ENCODE measurements around the gene WBP1. TPM values are rescaled to one million over a fixed set of nuclear protein-coding genes. Genes with fewer than 3 reads are reported as not detected.

The WBP1 gene
- 25.9 and 49.3 TPM in 2 replicates for total RNA-seq

DNA sequence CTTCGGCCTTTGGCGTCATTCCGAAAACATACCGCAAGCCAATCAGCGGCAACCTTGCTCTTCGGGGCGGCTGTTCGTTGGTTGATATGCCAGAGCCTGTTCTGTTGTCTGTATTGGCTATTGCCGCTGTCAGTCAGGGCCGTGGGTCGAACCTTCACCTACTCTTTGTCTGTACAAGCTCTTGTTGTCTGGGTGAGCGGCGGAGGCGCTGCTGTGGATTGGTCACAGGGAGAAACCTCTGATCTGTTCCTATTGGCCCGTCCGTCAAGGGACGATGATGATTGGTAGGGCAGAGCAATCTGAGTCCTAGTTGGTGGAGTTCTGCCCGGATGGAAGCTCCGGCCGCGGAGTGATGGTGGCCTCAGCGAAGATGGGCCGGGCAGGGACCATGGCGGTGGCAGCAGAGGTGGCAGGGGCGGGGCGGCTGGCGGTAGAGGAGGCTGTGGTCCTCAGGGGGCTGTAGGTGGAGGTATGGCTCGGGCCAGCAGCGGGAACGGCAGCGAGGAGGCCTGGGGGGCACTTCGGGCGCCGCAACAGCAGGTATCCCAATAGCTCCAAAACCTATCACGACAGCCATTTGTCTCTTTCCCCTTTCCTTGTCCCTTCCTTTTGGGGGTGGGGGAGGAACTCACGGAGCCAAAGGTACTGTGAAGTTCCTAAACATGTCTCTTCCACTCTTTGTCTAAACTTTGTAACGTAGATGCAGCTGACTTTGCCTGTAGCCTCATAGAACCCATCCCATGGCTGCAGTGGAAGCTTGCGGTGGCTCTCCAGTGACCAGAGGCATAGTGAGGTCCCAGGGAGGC, at the start of gene WBP1:
WBP1 (plus strand) TSS at position 307 of the 806 bp plus-strand sequence; CDS start at position 472, 165 bp downstream.

DNA sequence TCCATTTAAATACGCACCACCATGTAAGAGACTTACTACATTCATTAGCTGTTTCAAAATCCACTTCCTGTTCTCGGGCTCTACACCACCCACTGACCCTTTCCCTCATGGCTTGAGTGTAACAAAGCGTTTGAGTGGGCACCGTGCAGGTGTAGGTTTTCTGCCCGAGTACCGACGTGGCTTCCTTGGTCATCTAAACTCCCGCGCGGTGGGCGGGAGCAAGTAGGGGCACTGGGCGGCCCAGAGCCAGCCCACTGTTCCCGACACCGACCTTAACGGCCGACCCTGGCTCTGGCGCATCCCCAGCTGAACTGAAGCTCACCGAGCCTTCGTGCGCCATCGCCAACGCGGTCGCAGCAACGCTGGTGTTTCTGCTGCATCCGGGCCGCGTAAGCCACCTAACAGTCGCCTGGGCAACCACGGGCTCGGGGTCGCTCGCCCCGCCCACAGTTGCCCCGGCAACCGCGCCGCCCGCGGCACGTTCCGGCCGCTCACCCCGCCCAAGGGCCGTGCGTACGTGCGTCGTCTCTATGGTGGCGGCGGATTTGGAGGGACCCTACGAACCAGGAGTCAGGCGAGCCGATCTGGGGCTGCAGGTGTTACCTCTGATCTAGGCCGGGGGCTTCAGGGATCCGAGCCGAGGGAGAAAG, 36.9 kb upstream of the WBP1 start, which contains the start of the genes C2orf81 and WDR54:
C2orf81 (minus strand) TSS at position 399 of the 650 bp plus-strand sequence; CDS start at position 340, 59 bp downstream.
WDR54 (plus strand) TSS at position 510 of the 650 bp plus-strand sequence. CDS start 424 bp downstream, outside the sequence.

DNA sequence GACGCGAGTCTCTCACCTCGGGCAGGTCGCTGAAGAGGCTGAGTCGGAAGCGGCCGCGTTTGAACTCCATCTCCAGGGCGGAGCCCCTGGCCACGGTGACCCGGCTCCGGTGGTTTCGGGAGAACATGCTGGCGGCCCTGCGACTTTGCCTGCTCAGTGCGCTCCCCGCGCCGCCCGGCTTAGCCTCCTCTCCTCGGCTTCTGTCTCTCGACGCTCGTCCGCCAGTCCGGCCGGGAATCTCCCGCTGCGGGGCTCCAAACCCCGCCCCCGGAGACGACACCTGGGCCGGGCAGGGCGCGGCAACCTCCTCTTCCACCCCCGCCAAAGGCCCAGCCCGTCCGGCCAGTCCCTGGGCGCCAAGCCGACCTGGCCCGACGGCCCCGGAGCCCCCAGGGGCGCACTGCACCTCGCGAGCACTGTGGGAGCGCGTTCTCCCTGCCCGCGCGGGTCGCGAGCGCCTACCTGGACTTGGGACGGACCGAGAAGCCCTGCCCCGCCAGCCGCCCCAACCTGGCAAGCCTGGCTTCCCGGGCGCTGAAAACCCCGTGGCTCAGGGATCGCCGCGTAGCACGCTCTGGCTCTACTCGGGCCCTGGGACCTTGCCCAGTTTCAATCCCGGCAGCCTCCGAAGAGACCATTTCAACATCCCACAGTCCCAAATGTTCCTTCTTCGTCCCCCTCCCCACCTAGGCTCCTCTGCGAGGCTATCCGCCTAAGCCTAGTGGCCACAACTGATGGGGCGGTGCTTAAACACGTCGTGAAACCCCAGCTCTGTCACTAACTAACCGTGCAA, 16.4 kb upstream of the WBP1 start, which contains the start of gene RTKN:
RTKN (minus strand) TSS at position 248 of the 793 bp plus-strand sequence; CDS start at position 127, 121 bp downstream.

DNA sequence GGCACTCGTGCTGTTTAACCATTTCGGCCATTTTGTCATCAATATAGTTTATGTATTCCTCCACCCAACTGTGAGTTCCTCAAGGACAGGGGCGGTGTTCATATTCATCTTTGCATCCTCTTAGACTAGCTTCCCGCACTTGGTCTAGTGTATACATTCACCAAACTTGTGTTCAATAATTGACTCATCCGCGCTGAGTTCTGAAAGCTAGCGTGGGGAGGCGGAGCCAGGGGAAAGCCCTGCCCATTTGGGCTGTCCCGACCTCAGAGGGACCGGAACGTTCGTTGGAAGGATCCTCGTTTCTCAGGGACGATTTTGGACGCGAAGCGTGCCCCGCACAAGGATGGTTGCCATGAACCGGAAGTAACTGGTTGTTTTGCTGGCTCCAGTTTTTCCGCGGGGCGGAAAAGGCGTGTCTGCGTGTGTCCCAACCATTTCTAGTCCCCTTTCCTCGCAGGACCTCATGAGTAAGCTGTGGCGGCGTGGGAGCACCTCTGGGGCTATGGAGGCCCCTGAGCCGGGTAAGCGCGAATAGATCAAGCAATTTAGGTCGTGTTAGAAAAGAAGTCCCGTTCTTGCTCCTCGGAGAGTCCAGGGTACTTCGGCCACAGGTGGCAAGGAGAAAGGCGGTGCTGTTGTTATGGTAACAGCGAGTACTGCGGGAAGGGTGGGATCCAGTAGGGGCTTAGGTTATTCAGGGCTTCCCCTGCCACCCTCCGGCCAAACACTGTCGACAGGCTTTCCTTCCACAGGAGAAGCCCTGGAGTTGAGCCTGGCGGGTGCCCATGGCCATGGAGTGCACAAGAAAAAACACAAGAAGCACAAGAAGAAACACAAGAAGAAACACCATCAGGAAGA, 3.4 kb upstream of the WBP1 start, which contains the start of gene INO80B:
INO80B (plus strand) TSS at position 434 of the 858 bp plus-strand sequence; CDS start at position 464, 30 bp downstream.

GRCh38 chr2:74472086-74472944, 14.1 kb downstream of the WBP1 start, which contains the start of gene MRPL53:
TSS of gene MRPL53 (minus strand) at chr2:74472680. CDS start at chr2:74472660, 20 bp downstream.

DNA sequence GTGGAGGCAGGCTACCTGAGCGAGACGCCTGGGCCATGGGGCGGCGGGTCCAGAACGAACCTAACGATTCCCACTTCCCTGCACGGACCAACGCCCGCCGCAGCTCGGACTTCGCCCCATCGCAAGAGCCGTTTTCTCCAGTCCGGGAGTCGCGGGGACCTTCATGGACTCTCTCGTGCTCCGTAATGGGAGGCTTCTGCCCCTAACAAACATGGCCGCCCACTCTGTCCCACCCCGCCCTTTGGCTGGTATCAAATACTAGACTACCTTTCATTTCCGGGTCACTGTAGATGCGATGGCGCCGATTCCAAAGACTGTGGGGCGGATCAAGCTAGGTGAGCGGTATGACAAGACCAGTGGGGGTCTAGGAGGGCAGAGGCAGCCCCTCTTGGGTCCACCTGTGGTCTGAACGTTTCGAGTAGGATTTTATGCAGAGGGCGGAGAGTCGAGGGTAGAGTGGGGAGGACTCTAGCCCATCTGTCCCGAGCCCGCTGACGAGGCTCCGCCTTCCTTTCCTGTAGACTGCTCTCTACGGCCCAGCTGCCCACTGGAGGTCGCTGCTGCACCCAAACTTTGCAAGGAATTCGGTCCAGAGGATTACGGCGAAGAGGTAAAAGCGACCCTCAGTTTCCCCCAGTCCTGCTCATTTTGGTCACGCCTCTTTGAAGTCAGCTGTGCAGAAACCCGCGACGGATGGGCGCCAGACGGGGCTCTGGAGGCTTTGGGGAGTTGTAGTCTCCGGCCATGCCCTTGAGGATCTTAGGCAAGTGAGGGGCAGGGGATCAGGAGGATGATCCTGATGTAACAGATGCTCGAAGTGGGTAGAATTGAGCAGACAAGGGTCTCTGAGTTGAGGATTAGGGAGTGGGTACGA, 24.8 kb downstream of the WBP1 start, which contains the start of the genes CCDC142 and TTC31:
CCDC142 (minus strand) TSS at position 198 of the 874 bp plus-strand sequence; CDS start at position 37, 161 bp downstream.
TTC31 (plus strand) TSS at position 281 of the 874 bp plus-strand sequence; CDS start at position 296, 15 bp downstream.

GRCh38 chr2:74499267-74499939, 41.2 kb downstream of the WBP1 start, which contains the start of gene LBX2:
TSS of gene LBX2 (minus strand) at chr2:74499603. CDS start at chr2:74499537, 66 bp downstream.

DNA sequence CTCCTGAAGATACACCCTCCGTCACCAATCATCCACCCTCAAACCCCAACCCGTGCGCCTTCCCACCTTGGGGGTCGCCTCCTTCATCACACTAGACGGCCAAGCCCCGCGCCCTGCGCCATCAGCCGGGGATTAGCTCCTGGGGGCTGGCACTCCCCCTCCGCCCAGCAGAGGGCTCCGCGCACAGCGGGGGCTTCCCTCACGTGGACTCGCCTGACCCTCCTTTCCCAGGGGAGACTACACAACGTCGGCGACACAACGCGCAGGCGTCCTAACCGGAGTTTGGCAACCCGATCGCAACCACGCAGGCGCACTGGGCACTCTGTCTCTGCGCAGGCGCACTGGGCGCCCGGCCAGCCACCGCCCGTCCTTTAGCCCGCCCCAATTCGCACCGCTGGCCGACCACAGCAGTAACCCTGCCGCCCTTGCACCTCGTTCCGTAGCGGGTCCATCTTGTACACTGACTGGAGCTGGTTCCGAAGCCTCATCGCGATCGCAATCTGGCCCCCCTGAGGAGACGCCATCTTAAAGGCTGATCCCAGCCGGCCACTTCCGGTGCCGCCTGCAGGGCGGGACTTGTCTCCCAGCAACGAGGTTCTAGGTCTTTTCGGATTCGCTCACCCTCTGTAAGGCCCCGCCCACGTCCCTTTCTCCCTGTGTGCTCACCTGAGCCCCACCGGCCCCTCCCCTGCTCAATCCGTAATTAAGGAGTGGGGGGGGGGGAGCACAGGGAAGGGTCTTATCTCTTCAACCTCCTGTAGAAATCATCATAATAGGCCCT, 49.1 kb downstream of the WBP1 start, which contains the start of gene PCGF1:
PCGF1 (minus strand) TSS at position 551 of the 781 bp plus-strand sequence; CDS start at position 524, 27 bp downstream.

Other genes with a start within 250 kb of the WBP1 start
- gene SLC4A5, start 115.0 kb upstream of the WBP1 start, total RNA-seq = 0.38 TPM in 1 of 2 replicates, not detected in the other
- gene DCTN1, start 78.1 kb upstream of the WBP1 start, total RNA-seq = 101 and 183 TPM in 2 replicates
- gene C2orf81, start 36.8 kb upstream of the WBP1 start, total RNA-seq = 0.13 and 0.16 TPM in 2 replicates
- gene WDR54, start 36.7 kb upstream of the WBP1 start, total RNA-seq = 23.2 and 38.9 TPM in 2 replicates
- gene RTKN, start 16.5 kb upstream of the WBP1 start, total RNA-seq = 3.2 and 30.9 TPM in 2 replicates
- 6.6 and 11.4 TPM in 2 replicates for gene INO80B, start 3.4 kb upstream of the WBP1 start, total RNA-seq
- gene MOGS, start 6.9 kb downstream of the WBP1 start, total RNA-seq = 46.6 and 63.2 TPM in 2 replicates
- gene MRPL53, start 14.2 kb downstream of the WBP1 start, total RNA-seq = 36.4 and 43.2 TPM in 2 replicates
- 12.6 and 21.5 TPM in 2 replicates for gene CCDC142, start 24.6 kb downstream of the WBP1 start, total RNA-seq
- gene TTC31, start 24.6 kb downstream of the WBP1 start, total RNA-seq = 6.0 and 12.3 TPM in 2 replicates
- gene LBX2, start 41.2 kb downstream of the WBP1 start, total RNA-seq = 1.3 and 1.9 TPM in 2 replicates
- gene PCGF1, start 49.3 kb downstream of the WBP1 start, total RNA-seq = 9.7 and 12.0 TPM in 2 replicates
- gene TLX2, start 56.0 kb downstream of the WBP1 start, total RNA-seq = not detected in 2 replicates
- gene DQX1, start 67.8 kb downstream of the WBP1 start, total RNA-seq = 0.16 TPM in 1 of 2 replicates, not detected in the other
- 92.4 and 104 TPM in 2 replicates for gene AUP1, start 71.3 kb downstream of the WBP1 start, total RNA-seq
- gene HTRA2, start 71.5 kb downstream of the WBP1 start, total RNA-seq = 38.4 and 43.9 TPM in 2 replicates
- 1.4 and 1.8 TPM in 2 replicates for gene LOXL3, start 95.5 kb downstream of the WBP1 start, total RNA-seq
- gene DOK1, start 96.3 kb downstream of the WBP1 start, total RNA-seq = 14.4 and 18.3 TPM in 2 replicates
- gene M1AP, start 189.9 kb downstream of the WBP1 start, total RNA-seq = not detected in 2 replicates
- 2.3 and 7.0 TPM in 2 replicates for gene SEMA4F, start 195.8 kb downstream of the WBP1 start, total RNA-seq